Endothelial cell of umbilical vein (primary cell): ENCODE measurements around the gene LAMC3. TPM values are rescaled to one million over a fixed set of nuclear protein-coding genes. Genes with fewer than 3 reads are reported as not detected.

Experiments
- BruUV-seq: library from RNA; stranded (reverse); fragments of 400-500 nt; replicated peaks from 2 replicates; lab custom pipeline; 2021; lab: Mats Ljungman, UMichigan
- CTCF ChIA-PET: fragments of 300-600, 350-600 bp; sonication (Branson Sonifier 250); formaldehyde crosslinking; loops from one replicate; lab custom pipeline; 2021; ENCODE audit warnings: antibody characterized with exemption, inconsistent platforms; lab: Charles Lee
- POLR2A ChIA-PET: fragments of 300-600, 350-600 bp; sonication (Branson Sonifier 250); formaldehyde crosslinking; loops from one replicate; lab custom pipeline; 2021; ENCODE audit warnings: antibody characterized with exemption, inconsistent platforms; lab: Charles Lee
- DNase-seq: peaks from one replicate; pipeline ENCODE4 v3.0.0-alpha.2; 2011; ENCODE audit warnings: low read depth, low spot score
- FAIRE-seq: peaks from 2 replicates; lab custom pipeline; 2011; peaks lifted over from hg19 to GRCh38; lab: Jason Lieb, UNC
- H2AFZ ChIP-seq: 2 replicates; pipeline ENCODE4 v1.6.0; 2012; ENCODE audit warnings: low read depth, low read length, control low read depth, inconsistent platforms
- H3K27ac ChIP-seq: 2 replicates; pipeline ENCODE4 v1.5.1; 2011; ENCODE audit warnings: low read depth, mild to moderate bottlenecking, control low read depth, low read length, moderate library complexity; ENCODE audit not compliant: insufficient read depth
- H3K27me3 ChIP-seq, 2 experiments: 2 replicates each; pipeline versions ENCODE4 v1.6.0 to v1.6.1; 2011; ENCODE audit warnings: low read length in 2 of 2, mixed read lengths in 1 of 2; ENCODE audit not compliant: control insufficient read depth in 2 of 2, insufficient read depth in 2 of 2
- H3K36me3 ChIP-seq, 2 experiments: 2 replicates in 1 of 2; 3 replicates in 1 of 2; pipeline ENCODE4 v1.5.1; 2011; ENCODE audit warnings: low read length in 2 of 2, mild to moderate bottlenecking in 1 of 2, moderate library complexity in 1 of 2; ENCODE audit not compliant: control insufficient read depth in 2 of 2, insufficient read depth in 2 of 2; ENCODE audit errors: extremely low read depth in 1 of 2
- H3K4me1 ChIP-seq: 3 replicates; pipeline ENCODE4 v1.5.1; 2011; ENCODE audit warnings: mild to moderate bottlenecking, low read length; ENCODE audit not compliant: control insufficient read depth, insufficient read depth; ENCODE audit errors: extremely low read depth
- H3K4me2 ChIP-seq: 2 replicates; pipeline ENCODE4 v1.6.1; 2011; ENCODE audit warnings: low read length, control low read depth, mixed read lengths; ENCODE audit not compliant: insufficient read depth
- H3K4me3 ChIP-seq, 3 experiments: fragments of 200-600 bp in 1 of 3; sonication (generic), shearing (Covaris generic) in 1 of 3; replicated peaks in 1 of 3; 2 replicates each; pipeline ENCODE4 v1.5.1; 2011 to 2016; ENCODE audit warnings: control low read depth in 3 of 3, low read length in 3 of 3, mild to moderate bottlenecking in 2 of 3, inconsistent platforms in 1 of 3, low read depth in 1 of 3, moderate library complexity in 1 of 3; ENCODE audit not compliant: insufficient read depth in 1 of 3
- H3K79me2 ChIP-seq: 2 replicates; pipeline ENCODE4 v1.6.0; 2012; ENCODE audit warnings: low read length, inconsistent platforms; ENCODE audit not compliant: control insufficient read depth, insufficient read depth
- H3K9ac ChIP-seq: replicated peaks from 2 replicates; pipeline ENCODE3; 2011; ENCODE audit warnings: low read length, control low read depth; ENCODE audit not compliant: insufficient read depth; ENCODE audit errors: extremely low read depth
- H3K9me1 ChIP-seq: replicated peaks from 3 replicates; pipeline ENCODE4 v1.6.0; 2011; ENCODE audit warnings: mild to moderate bottlenecking, low read length; ENCODE audit not compliant: control insufficient read depth, insufficient read depth; ENCODE audit errors: extremely low read depth
- H3K9me3 ChIP-seq: replicated peaks from 2 replicates; pipeline ENCODE4 v1.5.1; 2012; ENCODE audit warnings: low read length, inconsistent platforms; ENCODE audit not compliant: control insufficient read depth, insufficient read depth
- H4K20me1 ChIP-seq: replicated peaks from 2 replicates; pipeline ENCODE3; 2011; ENCODE audit warnings: mild to moderate bottlenecking, low read length; ENCODE audit not compliant: control insufficient read depth, insufficient read depth; ENCODE audit errors: extremely low read depth
- CTCF ChIP-seq, 2 donors: IDR thresholded peaks; 1 replicate in 1 of 2; 2 replicates in 1 of 2; pipeline ENCODE4 v1.5.1; 2011; ENCODE audit warnings: low read length in 2 of 2, mild to moderate bottlenecking in 2 of 2, moderate library complexity in 2 of 2, control low read depth in 1 of 2, inconsistent platforms in 1 of 2, low read depth in 1 of 2; ENCODE audit not compliant: insufficient read depth in 1 of 2; ENCODE audit errors: extremely low read depth in 1 of 2
- EZH2 ChIP-seq: IDR thresholded peaks from 2 replicates; pipeline ENCODE4 v1.6.1; 2012; ENCODE audit warnings: borderline replicate concordance, low read depth, mild to moderate bottlenecking, moderate library complexity, low read length, inconsistent platforms; ENCODE audit not compliant: severe bottlenecking
- FOS ChIP-seq: IDR thresholded peaks from 2 replicates; pipeline ENCODE4 v1.6.1; 2011; ENCODE audit warnings: mild to moderate bottlenecking, low read length, moderate library complexity, borderline replicate concordance; ENCODE audit not compliant: insufficient read depth
- GATA2 ChIP-seq: IDR thresholded peaks from 2 replicates; pipeline ENCODE4 v1.7.0; 2011; ENCODE audit warnings: low read depth, mild to moderate bottlenecking, moderate library complexity, mixed read lengths, low read length; ENCODE audit not compliant: insufficient read length, insufficient read depth
- JUN ChIP-seq: IDR thresholded peaks from 2 replicates; pipeline ENCODE4 v1.6.1; 2011; ENCODE audit warnings: borderline replicate concordance, low read depth; ENCODE audit not compliant: insufficient read length, insufficient read depth
- MAX ChIP-seq: IDR thresholded peaks from 2 replicates; pipeline ENCODE4 v1.6.1; 2011; ENCODE audit not compliant: insufficient read depth, insufficient read length
- MYC ChIP-seq: IDR thresholded peaks from one replicate; pipeline ENCODE4 v1.6.1; 2011; ENCODE audit warnings: mild to moderate bottlenecking, low read depth, low read length
- POLR2A ChIP-seq: IDR thresholded peaks from 2 replicates; pipeline ENCODE4 v1.6.1; 2012; ENCODE audit warnings: low read depth, mild to moderate bottlenecking, control low read depth, low read length
- POLR2AphosphoS5 ChIP-seq: IDR thresholded peaks from 2 replicates; pipeline ENCODE4 v1.6.1; 2012; ENCODE audit warnings: low read depth, mild to moderate bottlenecking, control low read depth, low read length, moderate library complexity; ENCODE audit not compliant: insufficient read depth
- dilution Hi-C: fragments of 300-500 bp; cut with MboI; formaldehyde crosslinking; loops from one replicate; pipeline ENCODE4 v1.15.0; 2019; ENCODE audit warnings: low sequenced_read_pairs; ENCODE audit not compliant: extremely low pct_ligation_motif_present
- intact Hi-C: fragments of 100-400 bp; cut with micrococcal nuclease; formaldehyde crosslinking; loops from one replicate; pipeline ENCODE4 v1.10.0; 2022
- polyA plus RNA-seq, 4 experiments: library from polyadenylated mRNA; depleted of rRNA in 3 of 4; stranded (reverse) in 3 of 4; unstranded in 1 of 4; fragments of >200 nt; gene quantifications; 2 replicates each; pipeline versions ENCODE4 v1.2.1 to v1.2.3, GENCODE V29; 2011 to 2012; ENCODE audit warnings: missing spikeins in 1 of 4
- total RNA-seq: library from RNA; stranded (reverse); gene quantifications from 2 replicates; pipeline ENCODE4 v1.2.3, GENCODE V29; 2021

Gene LAMC3
- total and polyA plus RNA-seq, 2 donors (not counting 3 experiments of a cell fraction or from before 2014, with no cell fraction given) = 0.18 to 0.38 TPM

DNA sequence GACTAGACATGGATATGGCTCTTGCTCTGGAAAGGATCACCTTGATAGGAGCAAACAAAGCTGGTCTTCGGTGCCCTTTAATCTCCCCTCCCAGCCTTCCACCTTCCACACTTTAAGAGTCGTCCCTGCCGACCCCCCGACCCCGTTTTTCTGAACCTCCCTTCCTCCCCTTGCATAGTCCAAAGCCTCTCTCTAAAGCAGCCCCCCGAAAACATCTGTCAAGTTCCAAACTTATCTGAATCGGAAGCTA is 116.0 kb downstream of the LAMC3 start:
- TF ChIP-seq JUN = no peak
- TF ChIP-seq POLR2A = no peak
- no peak for TF ChIP-seq MAX
- no peak for TF ChIP-seq EZH2
- no peak for TF ChIP-seq MYC
- Histone ChIP-seq H3K4me3 (peak overlapping the region; percentile 37 to 83 (median 65)), H3K9me3 (no peaks in the 10 kb centered on the region), H3K36me3 (peaks cover 10% of the 10 kb centered on the region in 2 experiments), H4K20me1 (no peaks in the 10 kb centered on the region), H3K79me2 (peaks cover 17% of the 10 kb centered on the region), H3K9ac (peak overlapping the region; percentile 89), H2AFZ (peak overlapping the region; percentile 18), H3K9me1 (no peaks in the 10 kb centered on the region), H3K27ac (peak overlapping the region; percentile 63), H3K27me3 (no peaks in the 10 kb centered on the region), H3K4me1 (peaks cover 11% of the 10 kb centered on the region), H3K4me2 (peak overlapping the region; percentile 88)
- ChIA-PET CTCF (interaction anchor here (0.6 to 2.3 kb wide), 7 partner anchors 15 to 211 kb away, joined by 3 to 17 read pairs (median 7); partner anchors contain the start of gene AIF1L), POLR2A (interaction anchor here (0.8 to 1.4 kb wide), 2 partner anchors 8 to 14 kb away, joined by 4 to 7 read pairs; no protein-coding TSS in a partner anchor)
- DNase-seq = no peak
- dilution Hi-C loops = no loop called here
- intact Hi-C loops = loop anchor here (1.0 kb wide), 2 partner anchors 8 to 67 kb away; no protein-coding TSS in a partner anchor
- BruUV-seq = TSS peak; percentile 99
- FAIRE-seq = no peak

- H3K36me3 ChIP-seq = peaks cover 10% of the 10 kb centered on the region in 2 experiments
- ChIA-PET CTCF (interaction anchor here (0.9 to 2.3 kb wide), 6 partner anchors 16 to 211 kb away, joined by 3 to 17 read pairs (median 7); partner anchors contain the start of gene AIF1L), POLR2A (interaction anchor here (0.8 to 1.4 kb wide), 2 partner anchors 9 to 14 kb away, joined by 4 to 7 read pairs; no protein-coding TSS in a partner anchor)
- dilution Hi-C loops = no loop called here
- DNase-seq (peak; percentile 99), FAIRE-seq (peak; percentile 97)
- TF ChIP-seq GATA2 = no peak
- TF ChIP-seq FOS = no peak
- peak; percentile 51 for TF ChIP-seq MYC
- TF ChIP-seq EZH2 = no peak
- TF ChIP-seq POLR2AphosphoS5 = peak; percentile 95
- no peak for TF ChIP-seq JUN
- no peak for TF ChIP-seq CTCF (IDR thresholded peaks at IDR 0.05; ENCODE audit: extremely low read depth in 1 of 2, insufficient read depth in 1 of 2, low read depth in 1 of 2, low read length in 2 of 2)
- TF ChIP-seq POLR2A = peak; percentile 97
- peak; percentile 52 for TF ChIP-seq MAX
- BruUV-seq = TSS peak; percentile 53
- H3K27me3 ChIP-seq = no peaks in the 10 kb centered on the region
- H3K9me1 ChIP-seq = no peaks in the 10 kb centered on the region
- peaks cover 11% of the 10 kb centered on the region for H3K4me1 ChIP-seq
- H4K20me1 ChIP-seq = no peaks in the 10 kb centered on the region
- peak within 1 kb of the TSS; percentile 63 for H3K27ac ChIP-seq
- H2AFZ ChIP-seq = peak within 1 kb of the TSS; percentile 18
- H3K79me2 ChIP-seq = peaks cover 17% of the 10 kb centered on the region
- peak within 1 kb of the TSS; percentile 37 to 83 (median 65) for H3K4me3 ChIP-seq
- intact Hi-C loops = loop anchor here (1.0 kb wide), 2 partner anchors 8 to 67 kb away; no protein-coding TSS in a partner anchor
- no peaks in the 10 kb centered on the region for H3K9me3 ChIP-seq
- peak within 1 kb of the TSS; percentile 89 for H3K9ac ChIP-seq
- H3K4me2 ChIP-seq = peak within 1 kb of the TSS; percentile 88
These were observed 116.5 kb downstream of the LAMC3 start, which contains the start of gene NUP214 for GRCh38 chr9:131125288-131126058. Gene NUP214, plus strand, starts transcription at chr9:131125586. Its CDS starts 119 bp downstream, at chr9:131125705.
